HCT116 (cell line): ENCODE measurements around the gene BTBD9. TPM values are rescaled to one million over a fixed set of nuclear protein-coding genes. Genes with fewer than 3 reads are reported as not detected.

Source experiments
- ATAC-seq: fragments of 200-7000 bp; cut with Tn5 transposase; 2 replicates; pipeline ENCODE4 v1.9.1; 2020; ENCODE audit warnings: mild to moderate bottlenecking, moderate library complexity
- BruUV-seq: library from RNA; stranded (reverse); fragments of 400-500 nt; replicated peaks from 2 replicates; lab custom pipeline; 2021; lab: Mats Ljungman, UMichigan
- CTCF ChIA-PET: fragments of 300-600 bp; sonication (Branson Sonifier 250); formaldehyde crosslinking; loops from one replicate; lab custom pipeline; 2021; ENCODE audit warnings: antibody characterized with exemption; lab: Charles Lee
- POLR2A ChIA-PET: fragments of 300-600, 350-600 bp; sonication (Branson Sonifier 250); formaldehyde crosslinking; loops from one replicate; lab custom pipeline; 2021; ENCODE audit warnings: antibody characterized with exemption; lab: Charles Lee
- RAD21 ChIA-PET, 2 experiments: fragments of 300-600 bp; sonication (Branson Sonifier 250); formaldehyde crosslinking; loops; one replicate each; lab custom pipeline; 2023; ENCODE audit warnings: low total read pairs in 2 of 2; ENCODE audit not compliant: uncharacterized antibody in 2 of 2, unreplicated experiment in 2 of 2, low non-redundant PET in 1 of 2; lab: Charles Lee
- DNase-seq: peaks from one replicate; pipeline ENCODE4 v3.0.0-alpha.2; 2010; ENCODE audit warnings: low read depth, low spot score
- H2AFZ ChIP-seq: fragments of 200-600 bp; shearing (Covaris generic), sonication (generic); 2 replicates; pipeline ENCODE4 v1.6.1; 2017; ENCODE audit warnings: low read depth, mixed run types, mixed read lengths, antibody characterized with exemption, low read length; ENCODE audit not compliant: poor library complexity, severe bottlenecking
- H3K27ac ChIP-seq: 2 replicates; pipeline ENCODE4 v1.5.1; 2012; ENCODE audit warnings: low read depth, low read length
- H3K27me3 ChIP-seq: fragments of 200-600 bp; sonication (generic); 2 replicates; pipeline ENCODE4 v1.6.1; 2016; ENCODE audit warnings: mixed run types, low read length, mixed read lengths; ENCODE audit not compliant: insufficient read depth
- H3K36me3 ChIP-seq, 2 experiments: fragments of 200-500 bp in 1 of 2; fragments of 200-600 bp in 1 of 2; sonication (Bioruptor generic) in 1 of 2; sonication (generic) in 1 of 2; 2 replicates each; pipeline versions ENCODE4 v1.5.1 to v1.6.1; 2014 to 2016; ENCODE audit warnings: low read length in 2 of 2, inconsistent platforms in 1 of 2, mixed read lengths in 1 of 2, mixed run types in 1 of 2; ENCODE audit not compliant: insufficient read depth in 2 of 2, control insufficient read depth in 1 of 2
- H3K4me1 ChIP-seq, 2 experiments: fragments of 200-600 bp in 1 of 2; sonication (generic) in 1 of 2; 2 replicates each; pipeline versions ENCODE4 v1.5.1 to v1.6.1; 2012 to 2017; ENCODE audit warnings: low read length in 2 of 2, inconsistent platforms in 1 of 2, mild to moderate bottlenecking in 1 of 2, mixed read lengths in 1 of 2, mixed run types in 1 of 2, moderate library complexity in 1 of 2; ENCODE audit not compliant: insufficient read depth in 2 of 2, control insufficient read depth in 1 of 2
- H3K4me2 ChIP-seq: fragments of 200-600 bp; sonication (generic); 2 replicates; pipeline ENCODE4 v1.6.1; 2017; ENCODE audit warnings: mixed run types, low read length, mixed read lengths
- H3K4me3 ChIP-seq, 2 experiments: fragments of 200-600 bp in 1 of 2; sonication (generic) in 1 of 2; replicated peaks in 1 of 2; 2 replicates each; pipeline ENCODE4 v1.5.1; 2011 to 2016; ENCODE audit warnings: low read length in 2 of 2, control low read depth in 1 of 2, low read depth in 1 of 2, mild to moderate bottlenecking in 1 of 2, mixed read lengths in 1 of 2, mixed run types in 1 of 2
- H3K79me2 ChIP-seq: fragments of 200-600 bp; sonication (generic); 2 replicates; pipeline ENCODE4 v1.6.1; 2017; ENCODE audit warnings: mild to moderate bottlenecking, mixed run types, low read length, moderate library complexity, mixed read lengths; ENCODE audit not compliant: insufficient read depth
- H3K9ac ChIP-seq: fragments of 200-600 bp; sonication (generic); 2 replicates; pipeline ENCODE4 v1.6.1; 2016; ENCODE audit warnings: low read length, mixed read lengths
- H3K9me2 ChIP-seq: fragments of 200-600 bp; sonication (generic), shearing (Covaris generic); 2 replicates; pipeline ENCODE4 v1.6.1; 2017; ENCODE audit warnings: mixed run types, mild to moderate bottlenecking, moderate library complexity; ENCODE audit not compliant: insufficient read depth
- H3K9me3 ChIP-seq, 2 experiments: fragments of 200-500 bp in 1 of 2; fragments of 200-600 bp in 1 of 2; sonication (Bioruptor generic) in 1 of 2; sonication (generic) in 1 of 2; 2 replicates each; pipeline ENCODE4 v1.6.1; 2014 to 2017; ENCODE audit warnings: low read length in 2 of 2, mixed read lengths in 2 of 2, inconsistent platforms in 1 of 2, low read depth in 1 of 2, mild to moderate bottlenecking in 1 of 2, mixed run types in 1 of 2, moderate library complexity in 1 of 2; ENCODE audit not compliant: control insufficient read depth in 1 of 2, insufficient read depth in 1 of 2
- H4K20me1 ChIP-seq: fragments of 200-600 bp; sonication (generic), shearing (Covaris generic); 2 replicates; pipeline ENCODE4 v1.6.1; 2017; ENCODE audit warnings: mixed run types, mild to moderate bottlenecking, moderate library complexity; ENCODE audit not compliant: insufficient read depth
- ATF3 ChIP-seq: IDR thresholded peaks from 2 replicates; pipeline ENCODE4 v1.6.1; 2012
- CBX3 ChIP-seq: IDR thresholded peaks from 2 replicates; pipeline ENCODE4 v1.6.1; 2012; ENCODE audit warnings: low read depth
- CEBPB ChIP-seq: IDR thresholded peaks from 2 replicates; pipeline ENCODE4 v1.6.1; 2012; ENCODE audit warnings: low read depth
- CTCF ChIP-seq, 3 experiments: fragments of 200-600 bp in 1 of 3; sonication (generic) in 1 of 3; IDR thresholded peaks in 2 of 3; conservative IDR thresholded peaks in 1 of 3; 2 replicates each; pipeline ENCODE4 v1.5.1; 2012 to 2017; ENCODE audit warnings: low read depth in 2 of 3, low read length in 2 of 3, antibody characterized with exemption in 1 of 3, borderline replicate concordance in 1 of 3, control low read depth in 1 of 3, mild to moderate bottlenecking in 1 of 3, mixed read lengths in 1 of 3, mixed run types in 1 of 3, moderate library complexity in 1 of 3; ENCODE audit not compliant: insufficient read depth in 1 of 3
- EGR1 ChIP-seq: IDR thresholded peaks from 2 replicates; pipeline ENCODE4 v1.6.1; 2012; ENCODE audit warnings: low read depth
- ELF1 ChIP-seq: IDR thresholded peaks from 2 replicates; pipeline ENCODE4 v1.6.1; 2012; ENCODE audit warnings: low read depth, borderline replicate concordance
- EZH2phosphoT487 ChIP-seq: fragments of 200-600 bp; IDR thresholded peaks from 2 replicates; pipeline ENCODE4 v1.6.1; 2018; ENCODE audit warnings: antibody characterized with exemption, borderline replicate concordance
- FOSL1 ChIP-seq: IDR thresholded peaks from 2 replicates; pipeline ENCODE4 v1.6.1; 2012; ENCODE audit warnings: low read depth
- JUND ChIP-seq: IDR thresholded peaks from 2 replicates; pipeline ENCODE4 v1.6.1; 2012
- MAX ChIP-seq: IDR thresholded peaks from 2 replicates; pipeline ENCODE4 v1.6.1; 2012
- POLR2AphosphoS5 ChIP-seq: IDR thresholded peaks from 2 replicates; pipeline ENCODE4 v1.6.1; 2011; ENCODE audit warnings: mild to moderate bottlenecking, low read depth, low read length, moderate library complexity
- RAD21 ChIP-seq: IDR thresholded peaks from 2 replicates; pipeline ENCODE4 v1.6.1; 2012; ENCODE audit warnings: low read depth, mild to moderate bottlenecking
- SIN3A ChIP-seq: IDR thresholded peaks from 2 replicates; pipeline ENCODE4 v1.6.1; 2012; ENCODE audit warnings: low read depth
- SP1 ChIP-seq: IDR thresholded peaks from 2 replicates; pipeline ENCODE4 v1.6.1; 2012; ENCODE audit warnings: low read depth
- ZBTB33 ChIP-seq: IDR thresholded peaks from 2 replicates; pipeline ENCODE4 v1.6.1; 2011; ENCODE audit warnings: mild to moderate bottlenecking, low read length, moderate library complexity; ENCODE audit not compliant: insufficient replicate concordance; ENCODE audit errors: extremely low read depth
- ZFX ChIP-seq: fragments of 450-650 bp; IDR thresholded peaks from 2 replicates; pipeline ENCODE4 v1.6.1; 2017
- intact Hi-C: fragments of 100-400 bp; cut with micrococcal nuclease; formaldehyde crosslinking; loops from 2 replicates; pipeline ENCODE4 v1.10.0; 2022
- total RNA-seq: library from RNA; stranded (reverse); gene quantifications from one replicate; pipeline ENCODE4 v1.2.1, GENCODE V29; 2021; ENCODE audit not compliant: unreplicated experiment

Gene BTBD9
- total RNA-seq, 1 experiment from 2014 or later, result 10.9 TPM

GRCh38 chr6:38482466-38482865, 157.3 kb downstream of the BTBD9 start:
- H4K20me1 ChIP-seq, result no peaks in the 10 kb centered on the region
- no peaks in the 10 kb centered on the region for H3K79me2 ChIP-seq
- ChIA-PET CTCF (no interaction called here), POLR2A (no interaction called here), RAD21 (no interaction called here)
- no peaks in the 10 kb centered on the region for H3K9me2 ChIP-seq
- H3K27me3 ChIP-seq, result no peaks in the 10 kb centered on the region
- BruUV-seq, result no TSS peak
- no peak overlapping the region for H3K9ac ChIP-seq
- no peak overlapping the region for H3K27ac ChIP-seq
- TF ChIP-seq ZFX (no peak), SIN3A (no peak), RAD21 (no peak), FOSL1 (no peak), ZBTB33 (no peak), POLR2AphosphoS5 (no peak), ATF3 (no peak), CBX3 (no peak), EGR1 (no peak), MAX (no peak), JUND (no peak), ELF1 (no peak), SP1 (no peak), CEBPB (no peak), EZH2phosphoT487 (no peak), CTCF (IDR thresholded peaks at IDR 0.05 in 2 of 3, conservative IDR thresholded peaks at IDR 0.05 in 1 of 3; ENCODE audit: borderline replicate concordance in 1 of 3, insufficient read depth in 1 of 3, low read depth in 2 of 3, low read length in 2 of 3) (no peak)
- H3K4me3 ChIP-seq, result no peak overlapping the region
- no peak for ATAC-seq
- no peak overlapping the region for H2AFZ ChIP-seq
- no peak for DNase-seq
- no peaks in the 10 kb centered on the region for H3K9me3 ChIP-seq
- no peaks in the 10 kb centered on the region for H3K36me3 ChIP-seq
- no peaks in the 10 kb centered on the region for H3K4me1 ChIP-seq
- intact Hi-C loops, result no loop called here
- no peak overlapping the region for H3K4me2 ChIP-seq
